ENCODE measurements around the gene GNG7. TPM values are rescaled to one million over a fixed set of nuclear protein-coding genes. Genes with fewer than 3 reads are reported as not detected.

The GNG7 gene
- total RNA-seq, 1 experiment from 2014 or later = 0.87 TPM

DNA sequence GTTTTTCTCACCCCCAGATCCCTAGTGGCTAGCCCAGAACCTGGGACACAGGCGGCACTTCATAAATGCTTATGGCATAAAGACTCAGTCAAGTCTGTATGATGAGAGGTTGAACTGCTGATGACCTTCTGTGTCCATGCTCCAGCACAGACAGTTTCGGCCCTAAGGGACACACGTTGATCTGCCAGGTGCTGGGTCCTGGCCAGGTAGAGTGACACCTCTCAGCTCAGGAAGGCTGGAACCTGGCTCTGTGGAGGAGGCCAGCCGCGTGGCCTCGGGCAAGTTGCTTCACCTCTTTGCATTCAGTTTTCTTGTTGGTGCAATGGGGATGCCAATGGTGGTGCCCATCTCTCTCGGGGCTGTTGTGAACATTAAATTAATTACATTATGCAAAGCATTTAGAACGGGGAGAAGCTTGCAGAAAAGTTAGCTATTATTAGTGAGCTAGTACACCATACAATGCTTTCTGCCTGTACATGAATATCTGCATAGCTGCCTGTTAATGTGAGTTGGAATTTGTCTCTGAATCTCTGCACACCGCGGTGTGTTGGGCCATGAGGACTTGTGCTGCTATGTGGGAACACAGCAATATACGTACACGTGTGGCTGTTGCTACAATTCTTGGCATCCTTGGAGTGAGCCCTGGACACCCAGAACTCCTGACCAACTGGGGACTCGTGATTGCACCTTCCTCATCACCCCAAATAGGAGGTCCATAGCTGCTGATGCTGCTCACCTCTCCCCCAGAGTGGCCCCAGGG, 218.1 kb downstream of the GNG7 start:
- H3K4me1 Mint-ChIP-seq (ENCODE audit: low read depth, unreplicated experiment) = no peaks in the 10 kb centered on the region
- CTCF ChIA-PET = no interaction called here
- peaks cover 5% of the 10 kb centered on the region for H3K9me3 Mint-ChIP-seq (ENCODE audit: low read depth, unreplicated experiment)
- H3K27me3 Mint-ChIP-seq (ENCODE audit: unreplicated experiment) = no peaks in the 10 kb centered on the region
- no peak overlapping the region for H3K27ac Mint-ChIP-seq (ENCODE audit: unreplicated experiment)
- no peak overlapping the region for H3K4me3 Mint-ChIP-seq (ENCODE audit: low read depth, unreplicated experiment)
- H3K36me3 Mint-ChIP-seq (ENCODE audit: insufficient read depth, unreplicated experiment) = peaks cover 5% of the 10 kb centered on the region
- intact Hi-C loops (cut with micrococcal nuclease; ENCODE audit: unreplicated experiment) = no loop called here
- DNase-seq = no peak
- BruUV-seq (replicated peaks) = no TSS peak
- TF ChIP-seq, protein P1, sequence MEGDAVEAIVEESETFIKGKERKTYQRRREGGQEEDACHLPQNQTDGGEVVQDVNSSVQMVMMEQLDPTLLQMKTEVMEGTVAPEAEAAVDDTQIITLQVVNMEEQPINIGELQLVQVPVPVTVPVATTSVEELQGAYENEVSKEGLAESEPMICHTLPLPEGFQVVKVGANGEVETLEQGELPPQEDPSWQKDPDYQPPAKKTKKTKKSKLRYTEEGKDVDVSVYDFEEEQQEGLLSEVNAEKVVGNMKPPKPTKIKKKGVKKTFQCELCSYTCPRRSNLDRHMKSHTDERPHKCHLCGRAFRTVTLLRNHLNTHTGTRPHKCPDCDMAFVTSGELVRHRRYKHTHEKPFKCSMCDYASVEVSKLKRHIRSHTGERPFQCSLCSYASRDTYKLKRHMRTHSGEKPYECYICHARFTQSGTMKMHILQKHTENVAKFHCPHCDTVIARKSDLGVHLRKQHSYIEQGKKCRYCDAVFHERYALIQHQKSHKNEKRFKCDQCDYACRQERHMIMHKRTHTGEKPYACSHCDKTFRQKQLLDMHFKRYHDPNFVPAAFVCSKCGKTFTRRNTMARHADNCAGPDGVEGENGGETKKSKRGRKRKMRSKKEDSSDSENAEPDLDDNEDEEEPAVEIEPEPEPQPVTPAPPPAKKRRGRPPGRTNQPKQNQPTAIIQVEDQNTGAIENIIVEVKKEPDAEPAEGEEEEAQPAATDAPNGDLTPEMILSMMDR (IDR thresholded peaks at IDR 0.05; ENCODE audit: unreplicated experiment) = no peak

DNA sequence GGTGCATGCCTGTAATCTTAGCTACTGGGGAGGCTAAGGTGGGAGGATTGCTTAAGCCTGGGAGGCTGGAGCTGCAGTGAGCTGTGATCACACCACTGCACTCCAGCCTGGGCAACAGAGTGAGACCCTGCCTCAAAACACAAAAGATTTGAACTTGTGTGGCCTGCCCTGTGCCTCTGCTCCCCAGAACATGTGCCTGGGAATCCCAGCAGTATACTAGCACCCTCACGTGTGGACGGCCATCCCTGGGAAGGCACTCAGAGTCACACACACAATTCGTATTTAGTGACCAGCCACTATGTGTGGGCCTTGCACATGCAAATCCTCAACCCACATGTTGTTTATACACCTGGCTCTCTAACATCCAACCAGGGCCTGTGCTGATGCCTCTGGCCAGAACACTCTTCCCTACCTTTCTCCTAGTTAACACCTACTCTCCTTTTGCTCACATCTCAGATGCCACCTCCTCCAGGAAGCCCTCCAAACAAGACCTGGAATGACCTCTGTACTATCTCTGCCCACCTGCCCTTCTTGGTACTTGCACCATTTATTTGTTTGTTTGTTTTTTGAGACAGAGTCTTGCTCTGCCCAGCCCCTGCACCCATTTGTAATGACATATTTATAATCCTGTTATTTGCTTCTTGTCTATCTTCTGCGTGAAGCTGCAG, 218.9 kb downstream of the GNG7 start:
- CTCF ChIA-PET = no interaction called here
- TF ChIP-seq, protein P1 (IDR thresholded peaks at IDR 0.05; ENCODE audit: unreplicated experiment) = no peak

DNA sequence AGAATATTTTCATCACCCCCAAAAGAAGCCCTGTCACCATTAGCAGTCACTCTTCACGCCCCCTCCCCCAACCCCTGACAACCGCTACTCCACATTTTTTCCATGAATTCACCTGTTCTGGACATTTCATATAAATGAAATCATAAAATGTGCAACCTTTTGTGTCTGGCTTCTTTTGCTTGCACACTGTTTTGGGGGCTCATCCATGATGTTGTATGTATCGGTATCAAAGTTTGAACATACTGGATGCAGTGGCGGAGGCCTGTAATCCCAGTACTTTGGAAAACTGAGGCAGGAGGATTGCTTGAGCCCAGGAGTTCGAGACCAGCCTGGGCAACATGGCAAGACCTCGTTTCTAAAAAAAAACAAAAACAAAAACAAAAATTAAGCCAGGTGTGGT, 219.4 kb downstream of the GNG7 start:
- Mint-ChIP-seq H3K27ac (ENCODE audit: unreplicated experiment) (no peak overlapping the region), H3K36me3 (ENCODE audit: insufficient read depth, unreplicated experiment) (peaks cover 18% of the 10 kb centered on the region), H3K4me1 (ENCODE audit: low read depth, unreplicated experiment) (peaks cover 8% of the 10 kb centered on the region), H3K9me3 (ENCODE audit: low read depth, unreplicated experiment) (peaks cover 5% of the 10 kb centered on the region), H3K4me3 (ENCODE audit: low read depth, unreplicated experiment) (no peak overlapping the region), H3K27me3 (ENCODE audit: unreplicated experiment) (no peaks in the 10 kb centered on the region)
- TF ChIP-seq, protein P1 (IDR thresholded peaks at IDR 0.05; ENCODE audit: unreplicated experiment) = no peak
- intact Hi-C loops (cut with micrococcal nuclease; ENCODE audit: unreplicated experiment) = no loop called here
- no peak for DNase-seq
- BruUV-seq (replicated peaks) = no TSS peak
- CTCF ChIA-PET = no interaction called here

More for the DNA sequence above, 218.9 kb downstream of the GNG7 start:
- no peak overlapping the region for H3K4me3 Mint-ChIP-seq (ENCODE audit: low read depth, unreplicated experiment)
- peaks cover 12% of the 10 kb centered on the region for H3K36me3 Mint-ChIP-seq (ENCODE audit: insufficient read depth, unreplicated experiment)
- BruUV-seq (replicated peaks) = no TSS peak
- no peak overlapping the region for H3K27ac Mint-ChIP-seq (ENCODE audit: unreplicated experiment)
- H3K4me1 Mint-ChIP-seq (ENCODE audit: low read depth, unreplicated experiment) = peaks cover 2% of the 10 kb centered on the region
- DNase-seq = no peak
- intact Hi-C loops (cut with micrococcal nuclease; ENCODE audit: unreplicated experiment) = no loop called here
- H3K27me3 Mint-ChIP-seq (ENCODE audit: unreplicated experiment) = no peaks in the 10 kb centered on the region
- H3K9me3 Mint-ChIP-seq (ENCODE audit: low read depth, unreplicated experiment) = peaks cover 5% of the 10 kb centered on the region

DNA sequence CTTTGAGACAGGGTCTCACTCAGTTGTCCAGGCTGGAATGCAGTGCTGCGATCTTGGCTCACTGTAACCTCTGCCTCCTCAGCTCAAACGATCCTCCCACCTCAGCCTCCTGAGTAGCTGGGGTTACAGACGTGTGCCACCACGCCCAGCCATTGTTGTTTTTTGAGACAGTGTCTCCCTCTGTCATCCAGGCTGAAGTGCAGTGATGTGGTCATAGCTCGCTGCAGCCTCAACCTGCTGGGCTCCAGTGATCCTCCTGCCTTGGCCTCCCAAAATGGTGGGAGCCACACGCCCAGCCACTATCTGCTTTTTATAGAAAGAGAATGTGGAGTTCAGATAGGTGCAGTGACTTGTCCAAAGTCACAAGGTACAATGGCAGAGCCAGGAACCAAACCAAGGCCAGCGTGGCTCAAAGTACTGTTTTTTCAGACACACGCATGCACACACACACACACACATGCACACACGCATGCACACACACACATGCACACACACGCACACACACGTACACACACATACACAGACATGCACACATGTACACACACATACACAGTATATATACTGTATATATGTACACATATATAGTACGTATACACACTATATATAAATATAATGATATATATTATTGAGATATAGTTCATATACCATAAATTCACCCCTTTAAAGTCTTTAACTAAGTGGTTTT, 220.0 kb downstream of the GNG7 start:
- intact Hi-C loops (cut with micrococcal nuclease; ENCODE audit: unreplicated experiment) = no loop called here
- H3K9me3 Mint-ChIP-seq (ENCODE audit: low read depth, unreplicated experiment) = peaks cover 5% of the 10 kb centered on the region
- H3K36me3 Mint-ChIP-seq (ENCODE audit: insufficient read depth, unreplicated experiment) = peaks cover 23% of the 10 kb centered on the region
- no peak overlapping the region for H3K27ac Mint-ChIP-seq (ENCODE audit: unreplicated experiment)
- TF ChIP-seq, protein P1 (IDR thresholded peaks at IDR 0.05; ENCODE audit: unreplicated experiment) = no peak
- peaks cover 9% of the 10 kb centered on the region for H3K4me1 Mint-ChIP-seq (ENCODE audit: low read depth, unreplicated experiment)
- no peak overlapping the region for H3K4me3 Mint-ChIP-seq (ENCODE audit: low read depth, unreplicated experiment)
- no TSS peak for BruUV-seq (replicated peaks)
- DNase-seq = no peak
- H3K27me3 Mint-ChIP-seq (ENCODE audit: unreplicated experiment) = no peaks in the 10 kb centered on the region
- CTCF ChIA-PET = no interaction called here

Data from Calu3 (cell line).